Gastrocnemius medialis (tissue), 4 donors: Measurements from ENCODE around the gene TXLNB. TPM values are rescaled to one million over a fixed set of nuclear protein-coding genes. Genes with fewer than 3 reads are reported as not detected.

ENCODE experiments used
- ATAC-seq, 2 donors: fragments of 150-250 bp; one replicate each; pipeline ENCODE4 v1.9.1; 2016
- DNase-seq, 2 donors: peaks; one replicate each; pipeline ENCODE4 v3.0.0-alpha.2; 2019
- H3K27ac ChIP-seq, 4 donors: fragments of 200-600 bp; sonication (generic); 1 replicate in 1 of 4; 2 replicates in 3 of 4; pipeline ENCODE4 v1.5.1; 2016 to 2018; ENCODE audit warnings: mild to moderate bottlenecking in 2 of 4, moderate library complexity in 1 of 4
- H3K27me3 ChIP-seq, 3 donors: fragments of 200-600 bp; sonication (generic) in 2 of 3; 1 replicate in 1 of 3; 2 replicates in 2 of 3; pipeline versions ENCODE4 v1.5.1 to v1.6.0; 2016 to 2019; ENCODE audit warnings: mild to moderate bottlenecking in 1 of 3, moderate library complexity in 1 of 3
- H3K36me3 ChIP-seq, 2 donors: fragments of 200-600 bp; sonication (generic) in 1 of 2; one replicate each; pipeline ENCODE4 v1.5.1; 2017 to 2018
- H3K4me1 ChIP-seq, 2 donors: fragments of 200-600 bp; sonication (generic) in 1 of 2; one replicate each; pipeline ENCODE4 v1.5.1; 2016 to 2017; ENCODE audit warnings: mild to moderate bottlenecking in 2 of 2
- H3K4me3 ChIP-seq, 4 donors: fragments of 200-600 bp; sonication (generic) in 3 of 4; 1 replicate in 1 of 4; 2 replicates in 3 of 4; pipeline ENCODE4 v1.5.1; 2016 to 2019; ENCODE audit warnings: mild to moderate bottlenecking in 2 of 4
- H3K9me3 ChIP-seq, 3 donors: fragments of 200-600 bp; sonication (generic) in 2 of 3; 1 replicate in 1 of 3; 2 replicates in 2 of 3; pipeline ENCODE4 v1.5.1; 2016 to 2019
- POLR2A ChIP-seq, 2 donors: fragments of 450-650 bp; IDR thresholded peaks; one replicate each; pipeline ENCODE4 v1.6.1; 2017; ENCODE audit warnings: antibody characterized with exemption in 2 of 2, mild to moderate bottlenecking in 2 of 2, moderate library complexity in 2 of 2
- in situ Hi-C, 4 donors: fragments of 200-750 bp; cut with MboI; loops; one replicate each; pipeline versions ENCODE4 v1.15.0 to v1.8.0; 2017; ENCODE audit warnings: low sequenced_read_pairs in 4 of 4
- intact Hi-C: fragments of 100-400 bp; cut with DNase I; formaldehyde crosslinking; loops from one replicate; pipeline ENCODE4 v1.15.1; 2023; ENCODE audit warnings: low total_unique reads
- total RNA-seq, 4 donors: library from RNA; depleted of rRNA; stranded (reverse); fragments of >200 nt; gene quantifications; one replicate each; pipeline versions ENCODE4 v1.1.0 to v1.2.3, GENCODE V29; 2016
- TF ChIP-seq, protein P1 (sequence below), 5 experiments: fragments of 450-650 bp in 3 of 5; fragments of 200-600 bp in 2 of 5; sonication (generic) in 2 of 5; IDR thresholded peaks in 4 of 5; conservative IDR thresholded peaks in 1 of 5; 1 replicate in 4 of 5; 2 replicates in 1 of 5; pipeline ENCODE4 v1.5.1; 2016 to 2019; ENCODE audit warnings: antibody characterized with exemption in 5 of 5, mild to moderate bottlenecking in 3 of 5, moderate library complexity in 3 of 5

TXLNB gene
- total RNA-seq, 4 donors from 2014 or later = 58.3 to 197 (median 124) TPM

DNA sequence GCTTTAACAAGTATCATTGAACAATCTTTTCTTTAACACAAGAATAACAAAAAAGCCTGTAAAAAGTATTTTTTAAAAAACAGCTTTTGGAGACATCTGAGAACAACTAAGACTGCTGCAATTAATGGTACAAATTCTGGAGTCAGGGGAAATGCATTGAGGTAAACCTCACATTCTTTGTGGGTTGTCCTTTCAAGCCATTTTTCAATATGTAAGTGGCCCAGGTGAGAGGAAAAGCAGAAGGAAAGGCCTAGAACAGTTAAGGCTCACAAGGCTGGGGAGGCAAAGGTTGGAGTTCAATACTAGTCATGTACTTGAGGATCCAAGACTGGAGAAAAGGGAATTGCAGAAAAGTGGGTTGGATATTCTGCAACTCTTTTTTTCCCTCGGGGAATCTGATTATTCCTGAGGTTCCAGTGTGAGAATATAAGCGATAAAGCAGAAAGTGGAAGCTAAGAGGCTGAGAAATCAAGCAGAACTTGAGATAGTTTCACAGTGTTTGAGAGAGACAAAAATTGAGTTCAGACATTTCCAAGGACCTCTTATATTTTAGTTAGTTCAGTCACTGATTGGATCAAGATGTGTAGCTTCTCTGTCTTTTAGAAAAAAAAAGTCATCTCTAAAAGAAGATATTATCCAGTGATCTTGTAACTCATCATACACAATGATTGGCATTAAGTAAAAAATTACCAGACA is 25.0 kb upstream of the TXLNB start:
- TF ChIP-seq, protein P1, sequence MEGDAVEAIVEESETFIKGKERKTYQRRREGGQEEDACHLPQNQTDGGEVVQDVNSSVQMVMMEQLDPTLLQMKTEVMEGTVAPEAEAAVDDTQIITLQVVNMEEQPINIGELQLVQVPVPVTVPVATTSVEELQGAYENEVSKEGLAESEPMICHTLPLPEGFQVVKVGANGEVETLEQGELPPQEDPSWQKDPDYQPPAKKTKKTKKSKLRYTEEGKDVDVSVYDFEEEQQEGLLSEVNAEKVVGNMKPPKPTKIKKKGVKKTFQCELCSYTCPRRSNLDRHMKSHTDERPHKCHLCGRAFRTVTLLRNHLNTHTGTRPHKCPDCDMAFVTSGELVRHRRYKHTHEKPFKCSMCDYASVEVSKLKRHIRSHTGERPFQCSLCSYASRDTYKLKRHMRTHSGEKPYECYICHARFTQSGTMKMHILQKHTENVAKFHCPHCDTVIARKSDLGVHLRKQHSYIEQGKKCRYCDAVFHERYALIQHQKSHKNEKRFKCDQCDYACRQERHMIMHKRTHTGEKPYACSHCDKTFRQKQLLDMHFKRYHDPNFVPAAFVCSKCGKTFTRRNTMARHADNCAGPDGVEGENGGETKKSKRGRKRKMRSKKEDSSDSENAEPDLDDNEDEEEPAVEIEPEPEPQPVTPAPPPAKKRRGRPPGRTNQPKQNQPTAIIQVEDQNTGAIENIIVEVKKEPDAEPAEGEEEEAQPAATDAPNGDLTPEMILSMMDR (IDR thresholded peaks at IDR 0.05 in 4 of 5, conservative IDR thresholded peaks at IDR 0.05 in 1 of 5) = no peak
- TF ChIP-seq POLR2A (IDR thresholded peaks at IDR 0.05) = no peak
- Histone ChIP-seq H3K27me3 (no peaks in the 10 kb centered on the region), H3K27ac (no peak overlapping the region), H3K36me3 (no peaks in the 10 kb centered on the region), H3K9me3 (no peaks in the 10 kb centered on the region), H3K4me1 (no peaks in the 10 kb centered on the region), H3K4me3 (no peak overlapping the region)
- intact Hi-C loops (no loop called here), in situ Hi-C loops (no loop called here)
- ATAC-seq = no peak
- no peak for DNase-seq

DNA sequence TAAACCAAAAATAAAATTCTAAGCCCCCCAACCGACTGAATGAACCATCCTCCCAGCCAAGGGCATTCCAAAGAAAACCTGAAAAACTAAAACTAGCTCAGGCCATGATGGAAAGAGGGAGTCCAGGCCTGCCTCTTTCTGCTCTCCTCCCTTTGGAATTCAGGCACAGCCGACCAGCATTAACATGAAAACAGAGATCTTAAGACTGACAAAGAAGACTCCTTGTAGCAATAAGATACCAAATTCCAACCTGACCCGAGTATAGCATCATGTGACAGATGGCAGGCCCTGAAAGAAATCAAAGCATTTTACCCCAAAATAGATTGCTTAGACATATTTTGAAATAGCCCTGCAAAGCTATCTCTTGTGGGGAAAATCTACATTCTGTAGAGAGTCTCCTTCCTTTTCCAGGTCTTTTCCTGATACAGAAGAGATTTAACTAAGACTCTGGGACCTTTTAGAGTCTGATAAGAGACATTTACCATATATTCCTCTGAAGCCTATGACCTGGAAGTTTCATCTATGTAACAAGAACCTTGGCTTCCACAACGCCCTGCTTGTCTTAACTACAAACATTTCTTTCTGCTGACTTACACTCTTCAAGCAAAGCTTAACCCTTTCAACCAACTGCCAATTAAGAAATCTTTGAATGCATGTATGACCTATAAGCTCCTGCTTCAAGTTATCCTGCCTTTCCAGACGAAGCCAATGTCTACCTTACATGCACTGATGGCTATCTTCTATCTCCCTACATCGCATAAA is 22.2 kb upstream of the TXLNB start:
- DNase-seq (no peak), ATAC-seq (no peak)
- H3K9me3 ChIP-seq = no peaks in the 10 kb centered on the region
- TF ChIP-seq POLR2A (IDR thresholded peaks at IDR 0.05) = no peak
- TF ChIP-seq, protein P1 (IDR thresholded peaks at IDR 0.05 in 4 of 5, conservative IDR thresholded peaks at IDR 0.05 in 1 of 5) = no peak
- no peak overlapping the region for H3K27ac ChIP-seq
- no peak overlapping the region for H3K4me3 ChIP-seq
- H3K36me3 ChIP-seq = no peaks in the 10 kb centered on the region
- H3K27me3 ChIP-seq = no peaks in the 10 kb centered on the region
- in situ Hi-C loops = no loop called here
- intact Hi-C loops = no loop called here
- no peaks in the 10 kb centered on the region for H3K4me1 ChIP-seq

DNA sequence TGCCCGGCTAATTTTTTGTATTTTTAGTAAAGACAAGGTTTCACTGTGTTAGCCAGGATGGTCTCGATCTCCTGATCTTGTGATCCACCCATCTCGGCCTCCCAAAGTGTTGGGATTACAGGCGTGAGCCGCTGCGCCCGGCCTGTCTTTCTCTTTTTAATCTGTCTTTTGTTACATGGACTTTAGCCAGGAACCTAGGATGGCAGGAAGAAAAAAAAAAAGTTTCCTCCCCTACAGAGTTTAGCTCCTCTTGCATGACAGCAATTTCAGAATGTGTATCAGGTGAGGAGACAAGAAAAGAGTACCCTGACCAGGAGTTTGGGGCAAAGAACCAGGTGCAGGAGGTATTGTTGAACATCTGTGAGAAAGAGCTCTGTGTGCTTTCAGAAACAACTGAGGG is 21.4 kb upstream of the TXLNB start:
- in situ Hi-C loops = no loop called here
- DNase-seq = no peak
- no peak for TF ChIP-seq POLR2A (IDR thresholded peaks at IDR 0.05)
- TF ChIP-seq, protein P1 (IDR thresholded peaks at IDR 0.05 in 4 of 5, conservative IDR thresholded peaks at IDR 0.05 in 1 of 5) = no peak

DNA sequence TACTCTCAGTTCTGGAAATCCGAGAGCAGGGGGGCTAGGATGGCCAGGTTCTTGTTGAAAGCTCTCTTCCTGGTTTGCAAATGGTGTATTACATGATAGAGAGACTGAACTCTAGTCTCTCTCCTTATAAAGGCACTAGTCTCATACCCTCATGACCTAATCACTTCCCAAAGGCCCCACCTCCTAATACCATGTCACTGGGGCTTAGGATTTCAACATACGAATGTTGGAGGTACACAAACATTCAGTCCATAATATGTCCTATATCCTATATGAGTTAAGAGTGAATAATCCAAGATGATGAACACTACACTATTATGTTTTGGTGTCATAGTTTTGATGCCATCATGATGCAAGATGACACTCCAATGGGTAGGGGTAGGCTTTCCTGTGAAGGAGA is 20.0 kb upstream of the TXLNB start:
- intact Hi-C loops (no loop called here), in situ Hi-C loops (no loop called here)
- TF ChIP-seq POLR2A (IDR thresholded peaks at IDR 0.05) = no peak
- TF ChIP-seq, protein P1 (IDR thresholded peaks at IDR 0.05 in 4 of 5, conservative IDR thresholded peaks at IDR 0.05 in 1 of 5) = no peak
- Histone ChIP-seq H3K4me1 (no peaks in the 10 kb centered on the region), H3K36me3 (no peaks in the 10 kb centered on the region), H3K27me3 (no peaks in the 10 kb centered on the region), H3K4me3 (no peak overlapping the region), H3K27ac (no peak overlapping the region), H3K9me3 (no peaks in the 10 kb centered on the region)
- DNase-seq (no peak), ATAC-seq (no peak)

More for the DNA sequence above, 21.4 kb upstream of the TXLNB start:
- H3K4me1 ChIP-seq = no peaks in the 10 kb centered on the region
- no peaks in the 10 kb centered on the region for H3K9me3 ChIP-seq
- H3K4me3 ChIP-seq = no peak overlapping the region
- no peaks in the 10 kb centered on the region for H3K27me3 ChIP-seq
- no peaks in the 10 kb centered on the region for H3K36me3 ChIP-seq
- intact Hi-C loops = no loop called here
- ATAC-seq = no peak
- no peak overlapping the region for H3K27ac ChIP-seq
